Astrocyte of the cerebellum (primary cell): ENCODE data around the gene PCAT6.
"Not testable (repeated sequence)": the region's sequence is repeated elsewhere in the genome, so short reads cannot be mapped to it uniquely, and the experiment has no call there.

ENCODE experiments used
- DNase-seq: peaks from one replicate; pipeline ENCODE4 v3.0.0-alpha.2; 2011; ENCODE audit warnings: low read depth
- H3K4me3 ChIP-seq: 2 replicates; pipeline ENCODE4 v1.5.1; 2011; ENCODE audit warnings: mild to moderate bottlenecking, low read depth, low read length, moderate library complexity
- CTCF ChIP-seq: IDR thresholded peaks from 2 replicates; pipeline ENCODE4 v1.5.1; 2012; ENCODE audit warnings: low read length, low read depth, moderate library complexity, mild to moderate bottlenecking; ENCODE audit errors: missing control alignments
- in situ Hi-C: cut with HindIII; loops from 2 replicates; pipeline ENCODE4 v1.10.0; 2017; ENCODE audit warnings: low sequenced_read_pairs

The PCAT6 gene

GRCh38 chr1:202812176-202813026, 1.6 kb downstream of the PCAT6 start:
- TF ChIP-seq CTCF = no peak
- no peak for DNase-seq
- in situ Hi-C loops = no loop called here
- no peak overlapping the region for H3K4me3 ChIP-seq

- H3K4me3 ChIP-seq = no peak overlapping the region
- DNase-seq = no peak
- no peak for TF ChIP-seq CTCF
- in situ Hi-C loops = no loop called here
Measured at GRCh38 chr1:202815120-202815519, 4.4 kb downstream of the PCAT6 start.

GRCh38 chr1:202818819-202819218, 8.1 kb downstream of the PCAT6 start:
- DNase-seq = no peak
- TF ChIP-seq CTCF = no peak
- in situ Hi-C loops = no loop called here
- H3K4me3 ChIP-seq = no peak overlapping the region

GRCh38 chr1:202821467-202821866, 10.7 kb downstream of the PCAT6 start:
- in situ Hi-C loops = loop anchor here (5.0 kb wide), 1 partner anchor 36 kb away; no protein-coding TSS in a partner anchor

GRCh38 chr1:202825748-202826147, 15.0 kb downstream of the PCAT6 start:
- TF ChIP-seq CTCF = no peak

More at GRCh38 chr1:202821467-202821866, 10.7 kb downstream of the PCAT6 start:
- no peak for DNase-seq
- no peak overlapping the region for H3K4me3 ChIP-seq
- no peak for TF ChIP-seq CTCF

GRCh38 chr1:202829223-202829622, 18.5 kb downstream of the PCAT6 start:
- H3K4me3 ChIP-seq, DNase-seq, in situ Hi-C loops: not testable (repeated sequence)

More at GRCh38 chr1:202825748-202826147, 15.0 kb downstream of the PCAT6 start:
- in situ Hi-C loops = no loop called here
- H3K4me3 ChIP-seq = no peak overlapping the region
- DNase-seq = no peak

- no peak for DNase-seq
- no peak overlapping the region for H3K4me3 ChIP-seq
- in situ Hi-C loops = no loop called here
- TF ChIP-seq CTCF = no peak
Measured at GRCh38 chr1:202831906-202832305, 21.2 kb downstream of the PCAT6 start.
